Panc1 (cell line): ENCODE measurements around the gene CCS. TPM values are rescaled to one million over a fixed set of nuclear protein-coding genes. Genes with fewer than 3 reads are reported as not detected.

Experiments
- ATAC-seq: fragments of 200-7000 bp; cut with Tn5 transposase; 2 replicates; pipeline ENCODE4 v1.9.1; 2020; ENCODE audit warnings: mild to moderate bottlenecking, moderate library complexity
- BruUV-seq: library from RNA; stranded (reverse); fragments of 400-500 nt; replicated peaks from 2 replicates; lab custom pipeline; 2021; lab: Mats Ljungman, UMichigan
- CTCF ChIA-PET: fragments of 300-600 bp; sonication (Branson Sonifier 250); formaldehyde crosslinking; loops from one replicate; lab custom pipeline; 2022; ENCODE audit warnings: antibody characterized with exemption; lab: Charles Lee
- POLR2A ChIA-PET: fragments of 300-600 bp; sonication (Branson Sonifier 250); formaldehyde crosslinking; loops from one replicate; lab custom pipeline; 2022; ENCODE audit warnings: antibody characterized with exemption; lab: Charles Lee
- DNase-seq: peaks from one replicate; pipeline ENCODE4 v3.0.0-alpha.2; 2010; ENCODE audit warnings: low read depth, low spot score
- H3K27ac ChIP-seq: 2 replicates; pipeline ENCODE4 v1.5.1; 2011; ENCODE audit warnings: mild to moderate bottlenecking, low read length, inconsistent platforms
- H3K27me3 ChIP-seq: fragments of 200-500 bp; sonication (Bioruptor generic); 2 replicates; pipeline ENCODE4 v1.6.0; 2014; ENCODE audit warnings: low read length, inconsistent platforms; ENCODE audit not compliant: control insufficient read depth, insufficient read depth
- H3K36me3 ChIP-seq: fragments of 200-500 bp; sonication (Bioruptor generic); 2 replicates; pipeline ENCODE4 v1.5.1; 2014; ENCODE audit warnings: inconsistent platforms, mild to moderate bottlenecking, low read length, moderate library complexity; ENCODE audit not compliant: control insufficient read depth, insufficient read depth
- H3K4me1 ChIP-seq: 2 replicates; pipeline ENCODE4 v1.5.1; 2011; ENCODE audit warnings: inconsistent platforms, mild to moderate bottlenecking, low read length, moderate library complexity; ENCODE audit not compliant: control insufficient read depth, insufficient read depth
- H3K4me3 ChIP-seq, 2 experiments: 2 replicates each; pipeline ENCODE4 v1.5.1; 2011 to 2012; ENCODE audit warnings: low read depth in 2 of 2, low read length in 2 of 2, mild to moderate bottlenecking in 2 of 2, inconsistent platforms in 1 of 2, moderate library complexity in 1 of 2
- H3K9me3 ChIP-seq: fragments of 200-500 bp; sonication (Bioruptor generic); 2 replicates; pipeline ENCODE4 v1.5.1; 2014; ENCODE audit warnings: low read depth, mild to moderate bottlenecking, inconsistent platforms, low read length, moderate library complexity; ENCODE audit not compliant: control insufficient read depth, insufficient read depth
- POLR2AphosphoS5 ChIP-seq: IDR thresholded peaks from 2 replicates; pipeline ENCODE4 v1.6.1; 2012; ENCODE audit warnings: mild to moderate bottlenecking, low read depth, low read length, moderate library complexity
- SIN3A ChIP-seq: IDR thresholded peaks from 2 replicates; pipeline ENCODE4 v1.6.1; 2012; ENCODE audit warnings: low read depth, mild to moderate bottlenecking, low read length, moderate library complexity, borderline replicate concordance; ENCODE audit not compliant: insufficient read depth
- TCF7L2 ChIP-seq: IDR thresholded peaks from 2 replicates; pipeline ENCODE4 v1.6.1; 2011; ENCODE audit warnings: mild to moderate bottlenecking, low read depth, low read length, inconsistent platforms
- in situ Hi-C: cut with HindIII; loops from 2 replicates; pipeline ENCODE4 v1.10.0; 2016; ENCODE audit warnings: low sequenced_read_pairs, low pct_unique_long_range_greater_than_20kb
- intact Hi-C: fragments of 100-400 bp; cut with micrococcal nuclease; formaldehyde crosslinking; loops from one replicate; pipeline ENCODE4 v1.10.0; 2022; ENCODE audit not compliant: unreplicated experiment
- total RNA-seq: library from RNA; stranded (reverse); gene quantifications from one replicate; pipeline ENCODE4 v1.2.1, GENCODE V29; 2021; ENCODE audit not compliant: unreplicated experiment
- TF ChIP-seq, protein P1 (sequence below), 2 experiments: IDR thresholded peaks; 2 replicates each; pipeline ENCODE4 v1.6.1; 2011 to 2012; ENCODE audit warnings: low read depth in 2 of 2, control low read depth in 1 of 2, low read length in 1 of 2, mild to moderate bottlenecking in 1 of 2, moderate library complexity in 1 of 2; ENCODE audit not compliant: insufficient read depth in 1 of 2
- TF ChIP-seq, protein P2 (sequence below): fragments of 450-650 bp; IDR thresholded peaks from 2 replicates; pipeline ENCODE4 v1.5.1; 2017; ENCODE audit warnings: mild to moderate bottlenecking

The CCS gene
- total RNA-seq, 1 experiment from 2014 or later, result 55.3 TPM

DNA sequence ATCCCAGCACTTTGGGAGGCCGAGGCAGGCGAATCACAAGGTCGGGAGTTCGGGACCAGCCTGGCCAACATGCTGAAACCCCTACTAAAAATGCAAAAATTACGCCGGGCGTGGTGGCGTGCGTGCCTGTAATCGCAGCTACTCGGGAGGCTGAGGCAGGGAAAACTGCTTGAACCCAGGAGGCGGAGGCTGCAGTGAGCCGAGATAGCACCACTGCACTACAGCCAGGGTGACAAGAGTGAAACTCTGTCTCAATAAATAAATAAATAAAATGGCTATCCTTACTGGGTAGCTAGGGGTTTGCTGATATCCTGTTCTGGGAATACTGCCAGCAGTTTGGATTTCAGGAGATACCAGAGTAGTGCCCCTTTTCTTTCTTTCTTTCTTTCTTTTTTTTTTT, 21.1 kb downstream of the CCS start:
- H3K4me1 ChIP-seq, result peaks cover 7% of the 10 kb centered on the region; the same call in 1 of the 2 replicates
- H3K9me3 ChIP-seq, result no peaks in the 10 kb centered on the region
- POLR2A ChIA-PET, result interaction anchor here (0.6 to 0.7 kb wide), 2 partner anchors 57 to 126 kb away, joined by 4 to 6 read pairs; no protein-coding TSS in a partner anchor
- BruUV-seq, result no TSS peak
- DNase-seq, result no peak
- TF ChIP-seq SIN3A, result no peak
- no peak for TF ChIP-seq POLR2AphosphoS5
- TF ChIP-seq, protein P1, sequence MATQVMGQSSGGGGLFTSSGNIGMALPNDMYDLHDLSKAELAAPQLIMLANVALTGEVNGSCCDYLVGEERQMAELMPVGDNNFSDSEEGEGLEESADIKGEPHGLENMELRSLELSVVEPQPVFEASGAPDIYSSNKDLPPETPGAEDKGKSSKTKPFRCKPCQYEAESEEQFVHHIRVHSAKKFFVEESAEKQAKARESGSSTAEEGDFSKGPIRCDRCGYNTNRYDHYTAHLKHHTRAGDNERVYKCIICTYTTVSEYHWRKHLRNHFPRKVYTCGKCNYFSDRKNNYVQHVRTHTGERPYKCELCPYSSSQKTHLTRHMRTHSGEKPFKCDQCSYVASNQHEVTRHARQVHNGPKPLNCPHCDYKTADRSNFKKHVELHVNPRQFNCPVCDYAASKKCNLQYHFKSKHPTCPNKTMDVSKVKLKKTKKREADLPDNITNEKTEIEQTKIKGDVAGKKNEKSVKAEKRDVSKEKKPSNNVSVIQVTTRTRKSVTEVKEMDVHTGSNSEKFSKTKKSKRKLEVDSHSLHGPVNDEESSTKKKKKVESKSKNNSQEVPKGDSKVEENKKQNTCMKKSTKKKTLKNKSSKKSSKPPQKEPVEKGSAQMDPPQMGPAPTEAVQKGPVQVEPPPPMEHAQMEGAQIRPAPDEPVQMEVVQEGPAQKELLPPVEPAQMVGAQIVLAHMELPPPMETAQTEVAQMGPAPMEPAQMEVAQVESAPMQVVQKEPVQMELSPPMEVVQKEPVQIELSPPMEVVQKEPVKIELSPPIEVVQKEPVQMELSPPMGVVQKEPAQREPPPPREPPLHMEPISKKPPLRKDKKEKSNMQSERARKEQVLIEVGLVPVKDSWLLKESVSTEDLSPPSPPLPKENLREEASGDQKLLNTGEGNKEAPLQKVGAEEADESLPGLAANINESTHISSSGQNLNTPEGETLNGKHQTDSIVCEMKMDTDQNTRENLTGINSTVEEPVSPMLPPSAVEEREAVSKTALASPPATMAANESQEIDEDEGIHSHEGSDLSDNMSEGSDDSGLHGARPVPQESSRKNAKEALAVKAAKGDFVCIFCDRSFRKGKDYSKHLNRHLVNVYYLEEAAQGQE (IDR thresholded peaks at IDR 0.05; ENCODE audit: insufficient read depth in 1 of 2, low read depth in 2 of 2, low read length in 1 of 2), result no peak
- TF ChIP-seq, protein P2, sequence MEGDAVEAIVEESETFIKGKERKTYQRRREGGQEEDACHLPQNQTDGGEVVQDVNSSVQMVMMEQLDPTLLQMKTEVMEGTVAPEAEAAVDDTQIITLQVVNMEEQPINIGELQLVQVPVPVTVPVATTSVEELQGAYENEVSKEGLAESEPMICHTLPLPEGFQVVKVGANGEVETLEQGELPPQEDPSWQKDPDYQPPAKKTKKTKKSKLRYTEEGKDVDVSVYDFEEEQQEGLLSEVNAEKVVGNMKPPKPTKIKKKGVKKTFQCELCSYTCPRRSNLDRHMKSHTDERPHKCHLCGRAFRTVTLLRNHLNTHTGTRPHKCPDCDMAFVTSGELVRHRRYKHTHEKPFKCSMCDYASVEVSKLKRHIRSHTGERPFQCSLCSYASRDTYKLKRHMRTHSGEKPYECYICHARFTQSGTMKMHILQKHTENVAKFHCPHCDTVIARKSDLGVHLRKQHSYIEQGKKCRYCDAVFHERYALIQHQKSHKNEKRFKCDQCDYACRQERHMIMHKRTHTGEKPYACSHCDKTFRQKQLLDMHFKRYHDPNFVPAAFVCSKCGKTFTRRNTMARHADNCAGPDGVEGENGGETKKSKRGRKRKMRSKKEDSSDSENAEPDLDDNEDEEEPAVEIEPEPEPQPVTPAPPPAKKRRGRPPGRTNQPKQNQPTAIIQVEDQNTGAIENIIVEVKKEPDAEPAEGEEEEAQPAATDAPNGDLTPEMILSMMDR, result no peak
- H3K36me3 ChIP-seq, result peaks cover 6% of the 10 kb centered on the region
- no peak for ATAC-seq
- in situ Hi-C loops (no loop called here), intact Hi-C loops (no loop called here)
- H3K27me3 ChIP-seq, result no peaks in the 10 kb centered on the region
- CTCF ChIA-PET, result no interaction called here
- no peak overlapping the region for H3K27ac ChIP-seq
- no peak overlapping the region for H3K4me3 ChIP-seq

DNA sequence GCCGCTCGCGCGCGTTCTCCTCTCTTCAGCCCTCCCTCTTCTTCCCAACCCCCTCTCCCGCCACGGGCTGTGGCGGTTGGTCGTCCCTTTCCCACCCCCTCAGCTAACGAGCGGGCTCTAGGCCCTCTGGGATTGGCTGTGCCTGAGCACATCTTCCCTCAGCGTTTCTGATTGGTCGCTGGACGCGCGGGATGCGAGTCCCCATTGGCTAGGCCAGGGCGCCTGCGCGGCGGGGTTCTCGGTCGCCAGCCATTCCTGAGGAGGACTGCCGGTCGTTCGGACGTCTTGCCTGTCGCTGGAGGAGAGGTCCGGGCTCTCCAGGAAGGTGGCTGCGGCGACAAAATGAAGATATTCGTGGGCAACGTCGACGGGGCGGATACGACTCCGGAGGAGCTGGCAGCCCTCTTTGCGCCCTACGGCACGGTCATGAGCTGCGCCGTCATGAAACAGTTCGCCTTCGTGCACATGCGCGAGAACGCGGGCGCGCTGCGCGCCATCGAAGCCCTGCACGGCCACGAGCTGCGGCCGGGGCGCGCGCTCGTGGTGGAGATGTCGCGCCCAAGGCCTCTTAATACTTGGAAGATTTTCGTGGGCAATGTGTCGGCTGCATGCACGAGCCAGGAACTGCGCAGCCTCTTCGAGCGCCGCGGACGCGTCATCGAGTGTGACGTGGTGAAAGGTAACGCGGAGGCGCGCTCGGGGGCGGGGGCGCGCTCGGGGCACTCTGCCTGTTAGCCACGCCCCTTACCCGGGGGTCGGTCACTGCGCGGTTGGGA, 23.6 kb downstream of the CCS start, which contains the start of gene RBM14:
Gene RBM14, plus strand, starts transcription at position 252 of the 776 bp plus-strand sequence. Its CDS starts 91 bp downstream, at position 343.
- Histone ChIP-seq H3K9me3 (no peaks in the 10 kb centered on the region), H3K4me3 (peak within 1 kb of the TSS; percentile 84 to 99), H3K27me3 (no peaks in the 10 kb centered on the region), H3K36me3 (peaks cover 6% of the 10 kb centered on the region), H3K4me1 (peaks cover 23% of the 10 kb centered on the region), H3K27ac (peak within 1 kb of the TSS; percentile 96)
- intact Hi-C loops (no loop called here), in situ Hi-C loops (no loop called here)
- peak; percentile 98 for ATAC-seq
- BruUV-seq, result no TSS peak
- peak; percentile 96 for DNase-seq
- TF ChIP-seq TCF7L2 (peak; percentile 30; the same call in 1 of the 2 replicates), SIN3A (peak; percentile 68), POLR2AphosphoS5 (peak; percentile 98)
- TF ChIP-seq, protein P2, result no peak
- TF ChIP-seq, protein P1 (IDR thresholded peaks at IDR 0.05; ENCODE audit: insufficient read depth in 1 of 2, low read depth in 2 of 2, low read length in 1 of 2), result 0 out of 4 replicates have a peak, but pooled peaks of 1 of the 2 experiments have one; percentile 62
- ChIA-PET POLR2A (interaction anchor here (0.6 to 2.6 kb wide), 6 partner anchors 13 to 282 kb away, joined by 3 to 13 read pairs (median 6); partner anchors contain the start of gene RBM4), CTCF (interaction anchor here (0.5 kb wide), 1 partner anchor 765 kb away, joined by 6 read pairs; no protein-coding TSS in a partner anchor)
